Astrocyte of the cerebellum (primary cell): ENCODE data around the gene PARP2.
A peak's percentile ranks its signal among the peaks of the same experiment; 100 is the strongest.

Source experiments
- DNase-seq: peaks from one replicate; pipeline ENCODE4 v3.0.0-alpha.2; 2011; ENCODE audit warnings: low read depth
- H3K4me3 ChIP-seq: 2 replicates; pipeline ENCODE4 v1.5.1; 2011; ENCODE audit warnings: mild to moderate bottlenecking, low read depth, low read length, moderate library complexity
- in situ Hi-C: cut with HindIII; loops from 2 replicates; pipeline ENCODE4 v1.10.0; 2017; ENCODE audit warnings: low sequenced_read_pairs
- TF ChIP-seq, protein P1 (sequence below): IDR thresholded peaks from 2 replicates; pipeline ENCODE4 v1.5.1; 2012; ENCODE audit warnings: low read length, low read depth, moderate library complexity, mild to moderate bottlenecking; ENCODE audit errors: missing control alignments

PARP2 gene

GRCh38 chr14:20343092-20343861 is at the start of gene PARP2:
PARP2 (plus strand) TSS chr14:20343635; CDS start chr14:20343642, 7 bp downstream.
- in situ Hi-C loops = no loop called here

GRCh38 chr14:20294636-20295035 is 48.8 kb upstream of the PARP2 start:
- H3K4me3 ChIP-seq = no peak overlapping the region
- TF ChIP-seq, protein P1, sequence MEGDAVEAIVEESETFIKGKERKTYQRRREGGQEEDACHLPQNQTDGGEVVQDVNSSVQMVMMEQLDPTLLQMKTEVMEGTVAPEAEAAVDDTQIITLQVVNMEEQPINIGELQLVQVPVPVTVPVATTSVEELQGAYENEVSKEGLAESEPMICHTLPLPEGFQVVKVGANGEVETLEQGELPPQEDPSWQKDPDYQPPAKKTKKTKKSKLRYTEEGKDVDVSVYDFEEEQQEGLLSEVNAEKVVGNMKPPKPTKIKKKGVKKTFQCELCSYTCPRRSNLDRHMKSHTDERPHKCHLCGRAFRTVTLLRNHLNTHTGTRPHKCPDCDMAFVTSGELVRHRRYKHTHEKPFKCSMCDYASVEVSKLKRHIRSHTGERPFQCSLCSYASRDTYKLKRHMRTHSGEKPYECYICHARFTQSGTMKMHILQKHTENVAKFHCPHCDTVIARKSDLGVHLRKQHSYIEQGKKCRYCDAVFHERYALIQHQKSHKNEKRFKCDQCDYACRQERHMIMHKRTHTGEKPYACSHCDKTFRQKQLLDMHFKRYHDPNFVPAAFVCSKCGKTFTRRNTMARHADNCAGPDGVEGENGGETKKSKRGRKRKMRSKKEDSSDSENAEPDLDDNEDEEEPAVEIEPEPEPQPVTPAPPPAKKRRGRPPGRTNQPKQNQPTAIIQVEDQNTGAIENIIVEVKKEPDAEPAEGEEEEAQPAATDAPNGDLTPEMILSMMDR = no peak
- in situ Hi-C loops = no loop called here
- no peak for DNase-seq

More at GRCh38 chr14:20343092-20343861, at the start of gene PARP2:
- TF ChIP-seq, protein P1 = no peak
- H3K4me3 ChIP-seq = peak within 1 kb of the TSS; percentile 64
- peak; percentile 98 for DNase-seq

GRCh38 chr14:20295067-20295466 is 48.4 kb upstream of the PARP2 start:
- DNase-seq = no peak
- H3K4me3 ChIP-seq = no peak overlapping the region
- in situ Hi-C loops = no loop called here
- TF ChIP-seq, protein P1 = no peak

DNA sequence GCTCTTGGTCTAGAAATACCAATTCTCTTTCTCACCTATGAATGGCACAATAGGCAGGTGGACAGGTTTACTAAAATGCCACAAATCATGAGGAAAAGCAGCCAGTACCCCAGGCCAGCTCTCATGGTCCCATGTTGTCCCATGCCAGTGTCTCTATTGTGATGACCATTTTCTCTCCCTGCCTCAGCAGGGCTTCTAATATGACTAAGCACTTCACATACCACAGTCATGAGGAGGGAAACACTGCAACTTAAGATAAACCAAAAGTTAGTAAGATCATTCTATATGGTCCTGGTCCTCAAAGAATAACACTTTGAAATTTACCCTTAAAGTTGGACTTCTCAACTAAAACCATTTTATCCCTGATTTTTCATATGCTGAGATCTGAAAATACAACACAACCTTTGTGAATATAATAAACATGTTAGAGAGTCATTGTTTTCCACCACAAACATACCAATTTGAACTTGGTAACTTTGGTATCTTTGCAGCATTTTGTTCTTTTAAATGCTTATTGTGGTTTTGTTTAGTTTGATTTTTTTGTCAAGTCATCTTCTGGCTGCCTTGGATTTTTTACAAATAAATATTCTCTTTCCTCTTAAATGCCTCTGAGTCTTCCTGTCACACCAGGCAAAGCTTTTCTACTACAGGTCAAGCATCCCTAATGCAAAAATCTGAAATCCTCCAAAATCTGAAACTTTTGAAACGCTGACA is 41.2 kb upstream of the PARP2 start:
- in situ Hi-C loops = no loop called here
- DNase-seq = no peak
- no peak overlapping the region for H3K4me3 ChIP-seq
- TF ChIP-seq, protein P1 = no peak

DNA sequence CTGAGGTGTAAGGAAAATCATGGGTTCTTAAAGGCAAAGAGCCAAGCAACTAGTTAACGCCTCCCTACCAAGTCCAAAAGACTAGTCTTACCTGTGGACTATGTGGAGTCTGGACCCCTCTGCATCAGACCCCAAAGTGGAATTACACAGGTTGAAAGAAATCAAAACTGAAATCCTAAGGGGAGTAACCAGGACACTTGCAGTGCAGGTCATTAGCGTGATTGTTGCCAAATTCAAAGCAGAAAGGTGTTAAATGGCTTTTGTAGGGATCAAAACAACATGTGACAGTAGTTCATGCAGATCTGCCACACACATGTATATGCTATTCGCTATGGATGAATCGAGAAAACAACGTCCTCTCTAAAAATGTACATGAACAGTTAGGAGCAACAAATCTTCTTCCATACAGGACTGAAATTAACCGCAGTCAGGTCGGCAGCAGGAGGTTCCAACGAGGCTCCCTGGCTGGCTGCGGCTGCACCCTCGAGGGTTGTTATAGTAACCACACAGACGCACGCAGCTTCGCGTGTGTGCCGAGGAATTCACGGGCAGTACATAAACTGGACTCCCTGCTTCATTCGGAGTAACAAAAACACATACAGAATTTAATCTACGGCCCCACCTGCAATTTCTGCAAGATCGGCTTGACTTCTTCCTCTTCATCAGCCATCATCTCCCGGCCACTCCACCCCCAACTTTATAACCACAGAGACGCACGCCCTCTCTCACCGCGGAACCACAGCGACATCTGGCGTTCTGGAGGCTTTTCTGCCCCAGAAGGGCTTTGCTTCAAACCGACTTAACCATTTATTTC is 38.0 kb upstream of the PARP2 start, which contains the start of gene TTC5:
Gene TTC5 (minus strand): TSS at position 687 of the 814 bp plus-strand sequence. CDS start 14 bp downstream, at position 673.
- in situ Hi-C loops = no loop called here

More for the DNA sequence above, 38.0 kb upstream of the PARP2 start, which contains the start of gene TTC5:
- DNase-seq = peak; percentile 86
- peak within 1 kb of the TSS; percentile 72 for H3K4me3 ChIP-seq
- TF ChIP-seq, protein P1 = peak; percentile 98
